ENCODE results near the gene CTTN.
"Not testable (repeated sequence)": the region's sequence is repeated elsewhere in the genome, so short reads cannot be mapped to it uniquely, and the experiment has no call there.

The CTTN gene

DNA sequence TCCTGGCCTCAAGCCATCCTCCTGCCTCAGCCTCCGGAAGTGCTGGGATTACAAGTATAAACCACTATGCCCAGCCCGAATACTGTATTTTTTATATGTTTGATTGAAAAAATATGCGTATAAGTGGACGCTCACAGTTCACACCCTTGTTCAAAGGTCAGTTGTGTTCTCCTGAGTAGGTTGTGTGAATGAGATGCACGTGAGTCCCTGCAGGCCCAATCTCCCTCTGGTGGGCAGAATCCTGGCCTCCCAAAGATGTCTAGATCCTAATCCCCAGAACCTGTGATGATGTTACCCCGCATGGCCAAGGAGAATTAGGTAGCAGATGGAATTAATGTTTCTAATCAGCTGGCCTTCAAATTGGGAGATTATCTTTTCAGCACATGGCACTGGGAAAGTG lies 41.9 kb downstream of the CTTN start:
- H3K27me3 ChIP-seq (replicated peaks; ENCODE audit: control insufficient read depth, insufficient read depth, low read length) = no peaks in the 10 kb centered on the region
- no peak for DNase-seq (ENCODE audit: low read depth)
- H3K9ac ChIP-seq (ENCODE audit: low read length) = no peak overlapping the region
- no peak overlapping the region for H3K4me3 ChIP-seq (ENCODE audit: low read length)
- H3K9me3 ChIP-seq (ENCODE audit: control insufficient read depth, low read length) = no peaks in the 10 kb centered on the region
- peaks cover 4% of the 10 kb centered on the region for H3K4me1 ChIP-seq (ENCODE audit: control insufficient read depth, insufficient read depth, low read length)
- peaks cover 35% of the 10 kb centered on the region for H3K36me3 ChIP-seq (ENCODE audit: control insufficient read depth, insufficient read depth, low read length, severe bottlenecking)

- H3K9me3 ChIP-seq (ENCODE audit: control insufficient read depth, low read length) = peaks cover 4% of the 10 kb centered on the region
- H3K36me3 ChIP-seq (ENCODE audit: control insufficient read depth, insufficient read depth, low read length, severe bottlenecking) = peaks cover 4% of the 10 kb centered on the region
- H3K27me3 ChIP-seq (replicated peaks; ENCODE audit: control insufficient read depth, insufficient read depth, low read length) = no peaks in the 10 kb centered on the region
- no peak for DNase-seq (ENCODE audit: low read depth)
- H3K4me3 ChIP-seq (ENCODE audit: low read length) = no peak overlapping the region
- H3K4me1 ChIP-seq (ENCODE audit: control insufficient read depth, insufficient read depth, low read length) = peaks cover 4% of the 10 kb centered on the region
- no peak overlapping the region for H3K9ac ChIP-seq (ENCODE audit: low read length)
Measured at GRCh38 chr11:70443773-70444030, 45.4 kb downstream of the CTTN start.

DNA sequence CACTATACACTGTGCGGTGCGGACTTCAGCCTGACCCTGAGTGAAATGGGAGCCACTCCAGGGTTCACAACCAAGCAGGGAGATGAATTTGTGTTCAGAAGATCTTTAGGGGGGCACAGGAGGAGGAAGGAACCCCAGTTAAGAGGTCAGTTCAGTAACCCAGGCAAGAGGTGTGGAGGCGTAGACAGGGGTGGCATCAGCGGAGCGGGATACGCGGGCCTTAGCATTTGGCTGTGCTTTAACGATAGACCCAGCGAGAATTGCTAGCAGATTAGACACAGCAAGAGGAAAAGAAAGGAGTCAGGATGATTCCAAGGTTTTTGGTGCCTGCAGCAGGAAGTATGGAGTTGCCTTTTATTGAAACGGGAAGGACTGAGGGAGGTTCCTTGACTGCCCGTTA lies 46.8 kb downstream of the CTTN start:
- DNase-seq (ENCODE audit: low read depth) = no peak

GRCh38 chr11:70445605-70446004 lies 47.3 kb downstream of the CTTN start:
- H3K9ac ChIP-seq (ENCODE audit: low read length) = no peak overlapping the region
- no peak for DNase-seq (ENCODE audit: low read depth)
- no peak overlapping the region for H3K4me3 ChIP-seq (ENCODE audit: low read length)
- no peaks in the 10 kb centered on the region for H3K27me3 ChIP-seq (replicated peaks; ENCODE audit: control insufficient read depth, insufficient read depth, low read length)
- no peaks in the 10 kb centered on the region for H3K36me3 ChIP-seq (ENCODE audit: control insufficient read depth, insufficient read depth, low read length, severe bottlenecking)
- peaks cover 4% of the 10 kb centered on the region for H3K4me1 ChIP-seq (ENCODE audit: control insufficient read depth, insufficient read depth, low read length)
- H3K9me3 ChIP-seq (ENCODE audit: control insufficient read depth, low read length) = peaks cover 16% of the 10 kb centered on the region

More for the DNA sequence above, 46.8 kb downstream of the CTTN start:
- Histone ChIP-seq H3K9me3 (ENCODE audit: control insufficient read depth, low read length) (peaks cover 16% of the 10 kb centered on the region), H3K9ac (ENCODE audit: low read length) (no peak overlapping the region), H3K36me3 (ENCODE audit: control insufficient read depth, insufficient read depth, low read length, severe bottlenecking) (no peaks in the 10 kb centered on the region), H3K4me1 (ENCODE audit: control insufficient read depth, insufficient read depth, low read length) (peaks cover 4% of the 10 kb centered on the region), H3K4me3 (ENCODE audit: low read length) (no peak overlapping the region), H3K27me3 (replicated peaks; ENCODE audit: control insufficient read depth, insufficient read depth, low read length) (no peaks in the 10 kb centered on the region)

DNA sequence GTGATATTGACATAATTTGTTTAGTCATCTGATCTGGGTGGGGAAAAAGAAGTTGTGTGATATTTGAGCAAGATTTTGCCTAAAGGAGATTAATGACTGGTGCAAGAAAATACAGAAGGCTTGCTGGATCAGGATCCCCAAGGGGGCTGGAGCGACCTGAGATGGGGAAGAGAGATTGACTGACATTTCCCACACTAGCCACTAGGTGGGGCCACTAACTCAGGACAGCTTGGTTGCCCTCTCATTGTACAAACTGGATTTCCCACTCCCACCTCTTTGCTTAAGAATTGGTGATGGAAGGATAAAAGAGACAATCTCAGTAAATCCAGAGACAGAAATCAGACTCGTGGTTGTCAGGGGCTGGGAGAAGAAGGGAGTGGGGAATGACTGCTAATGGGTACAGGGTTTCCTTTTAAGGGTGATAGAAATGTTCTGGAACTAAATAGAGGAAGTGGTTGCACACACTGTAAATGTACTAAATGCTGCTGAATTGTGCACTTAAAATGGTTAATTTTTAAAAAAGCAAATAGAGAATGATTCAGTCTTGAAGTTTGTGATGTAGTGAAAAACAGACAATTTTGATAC lies 50.7 kb downstream of the CTTN start:
- H3K36me3 ChIP-seq (ENCODE audit: control insufficient read depth, insufficient read depth, low read length, severe bottlenecking) = no peaks in the 10 kb centered on the region
- H3K27me3 ChIP-seq (replicated peaks; ENCODE audit: control insufficient read depth, insufficient read depth, low read length) = no peaks in the 10 kb centered on the region
- peaks cover 16% of the 10 kb centered on the region for H3K9me3 ChIP-seq (ENCODE audit: control insufficient read depth, low read length)
- DNase-seq (ENCODE audit: low read depth) = no peak
- H3K4me1 ChIP-seq (ENCODE audit: control insufficient read depth, insufficient read depth, low read length) = no peaks in the 10 kb centered on the region
- no peak overlapping the region for H3K9ac ChIP-seq (ENCODE audit: low read length)
- no peak overlapping the region for H3K4me3 ChIP-seq (ENCODE audit: low read length)

DNA sequence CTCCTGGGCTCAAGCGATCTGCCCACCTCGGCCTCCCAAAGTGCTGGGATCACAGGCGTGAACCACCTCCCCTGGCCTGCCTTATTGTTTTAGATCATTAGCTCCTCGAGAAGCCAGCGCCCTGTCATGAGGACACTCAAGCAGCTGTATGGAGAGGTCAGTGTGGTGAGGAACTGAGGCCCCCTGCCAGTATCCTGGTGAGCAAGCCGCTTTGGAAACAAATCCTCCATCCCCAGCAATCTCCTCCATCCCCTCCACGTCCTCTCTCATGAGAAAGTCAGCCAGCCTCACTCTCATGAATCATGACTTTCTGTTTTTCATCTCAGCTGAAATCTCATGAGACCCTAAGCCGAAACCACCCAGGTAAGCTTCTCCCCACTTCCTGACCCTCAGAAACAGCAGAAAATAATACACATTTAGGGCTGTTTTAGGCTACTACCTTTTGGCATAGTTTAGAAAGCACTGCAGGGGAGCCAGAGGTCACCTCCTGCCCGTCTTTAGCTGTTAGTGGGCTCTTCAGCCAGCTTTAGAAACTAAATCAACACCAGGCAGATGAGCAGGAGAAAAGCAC lies 56.0 kb downstream of the CTTN start:
- Histone ChIP-seq H3K4me3 (ENCODE audit: low read length) (no peak overlapping the region), H3K36me3 (ENCODE audit: control insufficient read depth, insufficient read depth, low read length, severe bottlenecking) (no peaks in the 10 kb centered on the region), H3K9ac (ENCODE audit: low read length) (no peak overlapping the region), H3K9me3 (ENCODE audit: control insufficient read depth, low read length) (peaks cover 7% of the 10 kb centered on the region), H3K4me1 (ENCODE audit: control insufficient read depth, insufficient read depth, low read length) (peaks cover 9% of the 10 kb centered on the region), H3K27me3 (replicated peaks; ENCODE audit: control insufficient read depth, insufficient read depth, low read length) (peaks cover 9% of the 10 kb centered on the region)
- DNase-seq (ENCODE audit: low read depth) = no peak

- H3K9ac ChIP-seq (ENCODE audit: low read length); H3K27me3 ChIP-seq (replicated peaks; ENCODE audit: control insufficient read depth, insufficient read depth, low read length); H3K4me3 ChIP-seq (ENCODE audit: low read length); H3K4me1 ChIP-seq (ENCODE audit: control insufficient read depth, insufficient read depth, low read length); H3K36me3 ChIP-seq (ENCODE audit: control insufficient read depth, insufficient read depth, low read length, severe bottlenecking); DNase-seq (ENCODE audit: low read depth); H3K9me3 ChIP-seq (ENCODE audit: control insufficient read depth, low read length): not testable (repeated sequence)
Measured at GRCh38 chr11:70454811-70455210, 56.5 kb downstream of the CTTN start.

GRCh38 chr11:70455354-70455753 lies 57.0 kb downstream of the CTTN start:
- no peaks in the 10 kb centered on the region for H3K36me3 ChIP-seq (ENCODE audit: control insufficient read depth, insufficient read depth, low read length, severe bottlenecking)
- peaks cover 13% of the 10 kb centered on the region for H3K27me3 ChIP-seq (replicated peaks; ENCODE audit: control insufficient read depth, insufficient read depth, low read length)
- DNase-seq (ENCODE audit: low read depth) = no peak
- no peak overlapping the region for H3K9ac ChIP-seq (ENCODE audit: low read length)
- H3K4me3 ChIP-seq (ENCODE audit: low read length) = no peak overlapping the region
- H3K4me1 ChIP-seq (ENCODE audit: control insufficient read depth, insufficient read depth, low read length) = peaks cover 9% of the 10 kb centered on the region
- no peaks in the 10 kb centered on the region for H3K9me3 ChIP-seq (ENCODE audit: control insufficient read depth, low read length)

DNA sequence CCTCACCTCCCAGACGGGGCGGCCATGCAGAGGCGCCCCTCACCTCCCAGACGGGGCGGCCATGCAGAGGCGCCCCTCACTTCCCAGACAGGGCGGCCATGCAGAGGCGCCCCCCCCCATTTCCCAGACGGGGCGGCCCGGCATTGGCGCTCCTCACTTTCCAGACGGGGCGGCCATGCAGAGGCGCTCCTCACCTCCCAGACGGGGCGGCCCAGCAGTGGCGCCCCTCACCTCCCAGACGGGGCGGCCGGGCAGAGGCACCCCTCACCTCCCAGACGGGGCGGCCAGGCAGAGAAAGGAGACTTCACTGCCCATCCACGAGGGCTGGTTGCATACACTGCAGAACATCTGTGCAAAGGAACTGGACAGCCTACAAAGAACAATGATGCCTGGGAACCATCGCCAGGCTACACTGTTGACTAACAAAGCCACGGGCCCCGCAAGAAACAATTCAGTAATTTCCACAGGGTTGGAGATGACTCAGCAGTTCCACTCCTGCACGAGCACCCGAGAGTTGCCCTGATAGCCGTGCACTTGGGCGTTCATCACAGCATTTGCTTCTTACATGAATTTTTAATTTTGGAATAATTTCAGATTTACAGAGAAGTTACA lies 58.7 kb downstream of the CTTN start:
- no peak overlapping the region for H3K9ac ChIP-seq (ENCODE audit: low read length)
- H3K4me3 ChIP-seq (ENCODE audit: low read length) = no peak overlapping the region
- H3K9me3 ChIP-seq (ENCODE audit: control insufficient read depth, low read length) = no peaks in the 10 kb centered on the region
- H3K36me3 ChIP-seq (ENCODE audit: control insufficient read depth, insufficient read depth, low read length, severe bottlenecking) = no peaks in the 10 kb centered on the region
- peaks cover 9% of the 10 kb centered on the region for H3K4me1 ChIP-seq (ENCODE audit: control insufficient read depth, insufficient read depth, low read length)
- DNase-seq (ENCODE audit: low read depth) = peak; percentile 54
- peaks cover 26% of the 10 kb centered on the region for H3K27me3 ChIP-seq (replicated peaks; ENCODE audit: control insufficient read depth, insufficient read depth, low read length)

DNA sequence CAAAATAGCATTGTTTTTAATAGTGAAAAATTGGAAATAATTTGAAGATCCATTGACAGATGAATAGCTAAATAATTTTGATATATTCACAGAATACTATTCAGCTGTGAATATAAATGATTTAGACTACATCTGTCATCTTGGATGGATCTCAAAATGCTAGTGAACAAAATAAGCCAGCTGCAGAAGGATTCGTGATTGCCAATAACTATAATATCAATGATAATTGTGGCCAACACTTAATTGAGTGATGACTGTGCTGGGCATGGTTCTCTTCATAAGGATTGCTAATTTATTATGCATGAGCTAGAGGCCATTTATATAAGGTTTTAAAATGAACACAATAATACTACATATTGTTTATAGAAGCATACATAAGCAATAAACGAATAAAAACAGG lies 60.4 kb downstream of the CTTN start:
- H3K9ac ChIP-seq (ENCODE audit: low read length) = no peak overlapping the region
- H3K4me3 ChIP-seq (ENCODE audit: low read length) = no peak overlapping the region
- no peaks in the 10 kb centered on the region for H3K36me3 ChIP-seq (ENCODE audit: control insufficient read depth, insufficient read depth, low read length, severe bottlenecking)
- peaks cover 34% of the 10 kb centered on the region for H3K27me3 ChIP-seq (replicated peaks; ENCODE audit: control insufficient read depth, insufficient read depth, low read length)
- no peaks in the 10 kb centered on the region for H3K9me3 ChIP-seq (ENCODE audit: control insufficient read depth, low read length)
- H3K4me1 ChIP-seq (ENCODE audit: control insufficient read depth, insufficient read depth, low read length) = peaks cover 9% of the 10 kb centered on the region
- no peak for DNase-seq (ENCODE audit: low read depth)

- DNase-seq (ENCODE audit: low read depth) = no peak
- no peak overlapping the region for H3K9ac ChIP-seq (ENCODE audit: low read length)
- H3K27me3 ChIP-seq (replicated peaks; ENCODE audit: control insufficient read depth, insufficient read depth, low read length) = peaks cover 43% of the 10 kb centered on the region
- no peaks in the 10 kb centered on the region for H3K36me3 ChIP-seq (ENCODE audit: control insufficient read depth, insufficient read depth, low read length, severe bottlenecking)
- H3K9me3 ChIP-seq (ENCODE audit: control insufficient read depth, low read length) = no peaks in the 10 kb centered on the region
- no peak overlapping the region for H3K4me3 ChIP-seq (ENCODE audit: low read length)
- H3K4me1 ChIP-seq (ENCODE audit: control insufficient read depth, insufficient read depth, low read length) = peaks cover 9% of the 10 kb centered on the region
Measured at GRCh38 chr11:70460111-70460510, 61.8 kb downstream of the CTTN start.

DNA sequence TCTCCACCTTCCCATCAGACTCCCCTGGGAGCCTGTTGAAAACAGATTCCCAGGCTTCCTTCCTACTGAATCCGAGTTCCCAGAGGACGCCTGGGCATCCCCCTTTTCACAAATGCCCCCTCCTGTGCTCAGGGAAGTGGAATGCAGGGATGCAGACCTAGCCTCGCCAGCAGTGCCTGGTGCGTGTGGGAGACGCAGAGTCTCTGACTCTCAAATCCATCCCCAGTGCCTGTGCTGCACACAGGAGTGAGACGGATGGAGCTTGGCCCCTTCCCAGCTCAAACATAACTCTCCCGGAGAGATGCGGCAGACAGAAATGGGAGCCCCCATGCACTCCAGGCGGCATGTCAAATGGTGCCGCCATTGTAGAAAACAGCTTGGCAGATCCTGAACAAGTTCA lies 62.6 kb downstream of the CTTN start:
- no peak for DNase-seq (ENCODE audit: low read depth)
- Histone ChIP-seq H3K4me1 (ENCODE audit: control insufficient read depth, insufficient read depth, low read length) (peaks cover 9% of the 10 kb centered on the region), H3K27me3 (replicated peaks; ENCODE audit: control insufficient read depth, insufficient read depth, low read length) (peaks cover 43% of the 10 kb centered on the region), H3K4me3 (ENCODE audit: low read length) (no peak overlapping the region), H3K9ac (ENCODE audit: low read length) (no peak overlapping the region), H3K36me3 (ENCODE audit: control insufficient read depth, insufficient read depth, low read length, severe bottlenecking) (no peaks in the 10 kb centered on the region), H3K9me3 (ENCODE audit: control insufficient read depth, low read length) (no peaks in the 10 kb centered on the region)
